Measurements from ENCODE around the gene HFM1. TPM values are rescaled to one million over a fixed set of nuclear protein-coding genes. Genes with fewer than 3 reads are reported as not detected.
A peak's percentile ranks its signal among the peaks of the same experiment; 100 is the strongest.

Gene HFM1
- total and polyA plus RNA-seq, 9 of the 15 experiments (the other 6 are each of a cell fraction or from before 2014, with no cell fraction given), result 1.5 to 6.4 (median 3.7) TPM

- FAIRE-seq (no peak), ATAC-seq (no peak), DNase-seq (ENCODE audit: extremely low read depth in 1 of 4, low spot score in 3 of 4) (no peak)
- Histone ChIP-seq H2AFZ (ENCODE audit: low read depth, low read length) (no peak overlapping the region), H3K4me3 (no peak overlapping the region), H4K20me1 (replicated peaks; ENCODE audit: control insufficient read depth, insufficient read depth, low read length) (no peaks in the 10 kb centered on the region), H3K9ac (ENCODE audit: insufficient read depth in 1 of 2, low read depth in 2 of 2, low read length in 2 of 2) (no peak overlapping the region), H3K36me3 (ENCODE audit: control insufficient read depth, insufficient read depth, low read length) (no peaks in the 10 kb centered on the region), H3K79me2 (ENCODE audit: control insufficient read depth, insufficient read depth, low read length) (no peaks in the 10 kb centered on the region), H3K9me1 (ENCODE audit: control insufficient read depth, insufficient read depth, low read length) (no peaks in the 10 kb centered on the region), H3K4me1 (replicated peaks in 1 of 2; ENCODE audit: control insufficient read depth in 2 of 2, insufficient read depth in 2 of 2, low read length in 2 of 2) (peaks cover 0 to 5% of the 10 kb centered on the region in 2 experiments; a peak in 2 of 5 replicates), H3K4me2 (ENCODE audit: insufficient read depth, low read length) (no peak overlapping the region), H3K27me3 (ENCODE audit: control insufficient read depth in 2 of 2, insufficient read depth in 2 of 2, low read length in 2 of 2) (no peaks in the 10 kb centered on the region), H3K27ac (ENCODE audit: extremely low read depth, low read depth, low read length) (no peak overlapping the region), H3K9me3 (replicated peaks; ENCODE audit: control insufficient read depth, insufficient read depth, low read depth, low read length) (no peaks in the 10 kb centered on the region)
- in situ Hi-C loops (cut with MboI) (no loop called here), intact Hi-C loops (cut with micrococcal nuclease) (loop anchor here (10.0 kb wide), 1 partner anchor 1159 kb away; no protein-coding TSS in a partner anchor)
- ChIA-PET POLR2A (interaction anchor here (0.7 kb wide), 1 partner anchor 35 kb away, joined by 3 read pairs; no protein-coding TSS in a partner anchor), CTCF (ENCODE audit: low intra/inter-chr PET ratio) (no interaction called here)
- WGBS (ENCODE audit: insufficient coverage, low coverage, missing lambda C conversion rate), result 44% methylated on average over 1 of the region's 1 CpG
- no TSS peak for BruUV-seq (replicated peaks)
- TF ChIP-seq PHF8 (IDR thresholded peaks at IDR 0.05; ENCODE audit: borderline replicate concordance, low read length) (no peak), BHLHE40 (IDR thresholded peaks at IDR 0.05; ENCODE audit: low read length) (no peak), FOSL1 (tag; conservative IDR thresholded peaks at IDR 0.05) (peak; percentile 54), ETV5 (CRISPR knock-in tag; IDR thresholded peaks at IDR 0.05; ENCODE audit: low read depth) (no peak), MTA1 (IDR thresholded peaks at IDR 0.05; ENCODE audit: borderline replicate concordance) (no peak), RBM25 (IDR thresholded peaks at IDR 0.05; ENCODE audit: low read depth, low read length, severe bottlenecking) (peak; percentile 16)
These were observed 130.8 kb downstream of the HFM1 start for GRCh38 chr1:91273875-91274274.

GRCh38 chr1:91261655-91262054, 143.0 kb downstream of the HFM1 start:
- no peaks in the 10 kb centered on the region for H3K36me3 ChIP-seq (ENCODE audit: control insufficient read depth, insufficient read depth, low read length)
- no peaks in the 10 kb centered on the region for H3K79me2 ChIP-seq (ENCODE audit: control insufficient read depth, insufficient read depth, low read length)
- ChIA-PET CTCF (ENCODE audit: low intra/inter-chr PET ratio) (no interaction called here), POLR2A (no interaction called here)
- H3K4me2 ChIP-seq (ENCODE audit: insufficient read depth, low read length), result no peak overlapping the region
- in situ Hi-C loops (cut with MboI), result no loop called here
- H3K27ac ChIP-seq (ENCODE audit: extremely low read depth, low read depth, low read length), result no peak overlapping the region
- no TSS peak for BruUV-seq (replicated peaks)
- H3K4me3 ChIP-seq, result no peak overlapping the region
- intact Hi-C loops (cut with micrococcal nuclease), result loop anchor here (10.0 kb wide), 1 partner anchor 57 kb away; no protein-coding TSS in a partner anchor
- no peaks in the 10 kb centered on the region for H3K4me1 ChIP-seq (replicated peaks in 1 of 2; ENCODE audit: control insufficient read depth in 2 of 2, insufficient read depth in 2 of 2, low read length in 2 of 2)
- FAIRE-seq, result no peak
- H3K27me3 ChIP-seq (ENCODE audit: control insufficient read depth in 2 of 2, insufficient read depth in 2 of 2, low read length in 2 of 2), result no peaks in the 10 kb centered on the region
- WGBS (ENCODE audit: insufficient coverage, low coverage, missing lambda C conversion rate), result 37% methylated on average over 2 of the region's 2 CpGs
- H4K20me1 ChIP-seq (replicated peaks; ENCODE audit: control insufficient read depth, insufficient read depth, low read length), result no peaks in the 10 kb centered on the region
- ATAC-seq, result no peak
- H2AFZ ChIP-seq (ENCODE audit: low read depth, low read length), result no peak overlapping the region
- no peak for DNase-seq (ENCODE audit: extremely low read depth in 1 of 4, low spot score in 3 of 4)
- no peak overlapping the region for H3K9ac ChIP-seq (ENCODE audit: insufficient read depth in 1 of 2, low read depth in 2 of 2, low read length in 2 of 2)
- H3K9me3 ChIP-seq (replicated peaks; ENCODE audit: control insufficient read depth, insufficient read depth, low read depth, low read length), result no peaks in the 10 kb centered on the region
- H3K9me1 ChIP-seq (ENCODE audit: control insufficient read depth, insufficient read depth, low read length), result no peaks in the 10 kb centered on the region
- TF ChIP-seq MED1 (CRISPR knock-in tag; IDR thresholded peaks at IDR 0.05; ENCODE audit: borderline replicate concordance) (no peak), CEBPG (CRISPR knock-in tag; IDR thresholded peaks at IDR 0.05) (no peak), CEBPG (tag; conservative IDR thresholded peaks at IDR 0.05 in 1 of 2, IDR thresholded peaks at IDR 0.05 in 1 of 2) (0 out of 4 replicates have a peak, but pooled peaks of 1 of the 2 experiments have one; percentile 11), KLF13 (tag; IDR thresholded peaks at IDR 0.05; ENCODE audit: borderline replicate concordance, low read depth) (no peak), GABPB2 (CRISPR knock-in tag; conservative IDR thresholded peaks at IDR 0.05) (no peak), ZBTB2 (IDR thresholded peaks at IDR 0.05) (no peak), SAP30 (IDR thresholded peaks at IDR 0.05; ENCODE audit: borderline replicate concordance, insufficient read depth, low read depth, low read length, poor library complexity, severe bottlenecking) (no peak), THAP7 (CRISPR knock-in tag; IDR thresholded peaks at IDR 0.05) (no peak), BMI1 (IDR thresholded peaks at IDR 0.05; ENCODE audit: low read length) (no peak)

Measured in K562 (cell line).